Suppressor macrophage treated with lipopolysaccharide for 4 hours (primary cell): Measurements from ENCODE around the gene NR1I2.
A peak's percentile ranks its signal among the peaks of the same experiment; 100 is the strongest.

Experiments used
- DNase-seq: peaks from one replicate; pipeline ENCODE4 v3.0.0-alpha.2; 2020

The NR1I2 gene

DNA sequence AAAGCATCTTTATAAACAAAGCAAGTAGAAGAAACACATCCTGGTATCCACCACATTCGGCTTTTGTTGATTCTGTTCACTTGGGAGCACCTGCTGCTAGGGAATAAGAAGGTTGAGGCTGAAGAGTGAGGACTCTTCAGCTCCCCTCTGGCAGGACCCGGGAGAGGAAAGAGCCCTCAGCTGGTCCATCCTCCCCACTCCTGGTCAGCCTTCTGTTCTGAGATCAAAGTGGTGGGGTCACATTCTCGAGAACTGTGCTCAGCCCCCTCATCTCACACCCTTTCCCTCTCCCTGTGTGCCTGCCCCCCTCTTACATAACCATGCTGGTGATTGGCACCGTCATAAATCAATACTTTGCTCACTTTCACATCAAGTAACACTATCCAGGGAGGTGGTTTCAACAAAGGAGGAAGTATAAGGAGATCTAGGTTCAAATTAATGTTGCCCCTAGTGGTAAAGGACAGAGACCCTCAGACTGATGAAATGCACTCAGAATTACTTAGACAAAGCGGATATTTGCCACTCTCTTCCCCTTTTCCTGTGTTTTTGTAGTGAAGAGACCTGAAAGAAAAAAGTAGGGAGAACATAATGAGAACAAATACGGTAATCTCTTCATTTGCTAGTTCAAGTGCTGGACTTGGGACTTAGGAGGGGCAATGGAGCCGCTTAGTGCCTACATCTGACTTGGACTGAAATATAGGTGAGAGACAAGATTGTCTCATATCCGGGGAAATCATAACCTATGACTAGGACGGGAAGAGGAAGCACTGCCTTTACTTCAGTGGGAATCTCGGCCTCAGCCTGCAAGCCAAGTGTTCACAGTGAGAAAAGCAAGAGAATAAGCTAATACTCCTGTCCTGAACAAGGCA, at the start of gene NR1I2:
NR1I2 (plus strand) TSS at position 772 of the 869 bp plus-strand sequence.
- DNase-seq, result no peak

GRCh38 chr3:119733812-119734211, 48.1 kb upstream of the NR1I2 start:
- DNase-seq, result no peak

DNA sequence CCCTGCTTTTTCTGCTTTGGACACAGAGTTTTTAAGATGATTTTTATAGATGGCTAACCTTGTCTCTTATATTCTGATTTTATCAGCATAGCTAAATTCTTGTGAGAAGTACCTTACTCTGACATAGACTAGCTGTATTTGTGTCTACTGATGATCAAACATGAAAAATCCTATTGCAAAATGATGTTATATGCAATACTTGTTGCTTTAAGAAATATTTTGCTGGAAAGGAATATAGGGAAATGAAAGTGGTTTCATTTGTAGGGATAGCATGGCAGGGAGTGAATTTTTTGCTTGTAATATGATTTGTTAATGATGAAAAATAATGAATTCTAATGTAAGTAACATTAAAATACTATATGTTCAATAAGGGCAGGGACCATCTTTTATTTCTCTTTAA, 43.2 kb upstream of the NR1I2 start:
- DNase-seq, result peak; percentile 72

GRCh38 chr3:119741657-119742590, 40.0 kb upstream of the NR1I2 start:
- DNase-seq, result peak; percentile 66

GRCh38 chr3:119743921-119744320, 38.0 kb upstream of the NR1I2 start:
- DNase-seq, result no peak

- DNase-seq, result no peak
Observed at GRCh38 chr3:119745942-119746341, 36.0 kb upstream of the NR1I2 start.

GRCh38 chr3:119746423-119746822, 35.5 kb upstream of the NR1I2 start:
- DNase-seq, result no peak

- no peak for DNase-seq
Observed at GRCh38 chr3:119747357-119747756, 34.5 kb upstream of the NR1I2 start.

DNA sequence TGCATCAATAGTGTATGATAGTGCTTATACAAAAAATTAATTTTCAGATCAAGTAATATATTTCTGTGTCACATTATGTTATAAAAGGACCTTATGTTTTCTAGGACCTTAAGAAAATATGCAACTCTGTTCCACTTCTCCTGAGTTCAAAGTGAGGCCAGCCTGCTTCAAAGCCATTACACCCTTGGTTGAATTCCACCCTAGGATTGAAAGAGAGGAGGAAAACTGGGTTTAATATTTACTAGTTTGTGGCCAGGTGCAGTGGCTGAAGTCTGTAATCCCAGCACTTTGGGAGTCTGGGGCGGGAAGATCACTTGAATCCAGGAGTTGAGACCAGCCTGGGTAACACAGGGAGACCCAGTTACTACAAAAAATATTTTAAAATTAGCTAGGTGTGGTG, 32.9 kb upstream of the NR1I2 start:
- DNase-seq, result no peak

DNA sequence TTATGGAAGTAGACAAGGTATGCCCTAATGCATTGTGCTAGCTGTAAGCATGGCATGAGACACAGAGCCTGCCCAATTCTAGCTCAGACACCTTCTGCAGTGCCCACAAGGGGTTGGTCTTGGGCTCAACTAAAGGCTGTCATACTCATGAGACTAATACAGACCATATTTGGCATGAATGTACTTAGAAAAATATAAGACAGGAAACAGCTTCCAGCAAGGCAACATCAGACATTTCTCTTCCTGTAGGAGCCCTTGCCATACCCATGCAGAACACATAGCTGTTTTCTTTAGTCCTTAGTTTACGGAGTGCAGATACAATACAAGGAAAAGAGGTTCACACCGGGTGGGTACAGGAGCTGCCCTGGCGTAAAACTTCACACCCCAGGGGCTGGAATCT, 30.5 kb upstream of the NR1I2 start:
- no peak for DNase-seq

- no peak for DNase-seq
Observed at GRCh38 chr3:119759962-119760361, 21.9 kb upstream of the NR1I2 start.

DNA sequence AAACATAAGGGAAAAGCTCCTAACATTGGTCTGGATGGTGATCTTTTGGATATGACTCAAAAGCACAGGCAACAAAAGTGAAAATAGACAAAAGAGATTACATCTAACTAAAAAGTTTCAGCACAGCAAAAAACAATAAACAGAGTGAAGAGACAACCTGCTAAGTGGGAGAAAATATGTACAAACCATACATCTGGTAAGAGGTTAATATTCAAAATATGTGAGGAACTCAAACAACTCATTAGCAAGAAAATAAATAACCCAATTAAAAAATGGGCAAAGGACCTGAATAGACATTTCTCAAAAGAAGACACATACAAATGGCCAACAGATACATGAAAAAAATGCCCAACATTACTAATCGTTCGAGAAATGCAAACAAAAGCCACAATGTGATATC, 19.0 kb upstream of the NR1I2 start:
- no peak for DNase-seq

GRCh38 chr3:119763466-119763865, 18.4 kb upstream of the NR1I2 start:
- DNase-seq, result no peak

DNA sequence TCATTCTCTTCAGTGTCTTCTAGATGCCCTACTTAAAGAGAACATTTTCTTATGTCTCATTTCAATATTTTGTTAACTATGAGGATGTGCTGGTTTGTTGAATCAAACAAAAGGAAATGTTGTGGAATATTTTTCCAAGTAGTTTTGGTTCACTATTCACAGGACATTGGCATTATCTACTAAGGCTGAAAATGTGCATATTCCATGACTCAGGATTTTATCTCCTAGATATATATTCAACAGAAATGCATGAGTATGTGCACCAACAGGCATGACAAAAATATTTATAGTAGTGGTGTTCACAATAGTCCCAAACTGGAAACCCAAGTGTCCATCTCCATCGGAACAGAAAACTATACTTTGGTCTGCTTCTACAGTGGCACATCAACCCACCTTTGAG, 16.7 kb upstream of the NR1I2 start:
- DNase-seq, result no peak

DNA sequence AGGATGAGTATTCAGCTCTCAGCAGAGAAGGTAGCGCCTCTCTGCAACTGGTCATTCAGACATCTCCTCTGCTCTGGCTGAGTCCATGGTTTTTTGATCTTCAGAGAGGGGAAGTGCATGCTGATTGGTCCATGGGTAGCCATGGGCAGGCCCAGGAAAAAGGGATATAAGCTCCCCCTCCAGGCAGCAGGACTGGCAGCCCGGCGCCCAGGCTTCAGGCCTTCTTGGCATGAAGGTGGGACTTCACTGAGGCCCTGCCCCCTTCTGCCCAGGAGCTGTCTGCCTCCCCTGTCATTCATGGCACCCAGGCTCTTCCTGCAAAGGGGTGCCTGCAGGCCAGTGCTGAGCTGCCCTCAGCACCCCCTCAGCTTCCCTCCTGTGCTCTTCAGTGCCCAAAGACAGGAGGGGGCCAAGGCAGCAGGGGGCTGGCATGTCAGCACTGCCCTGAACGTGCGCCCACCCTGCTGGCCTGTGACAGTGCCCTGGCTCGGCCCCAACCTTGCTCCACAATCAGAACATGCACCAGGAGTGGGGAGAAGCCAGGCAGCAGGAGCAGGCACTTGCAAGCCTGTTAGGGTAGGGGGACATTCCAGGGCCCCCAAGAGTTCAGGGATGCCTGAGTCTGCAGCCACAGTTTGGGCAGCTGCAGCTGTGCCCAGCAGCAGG, 13.8 kb upstream of the NR1I2 start:
- DNase-seq, result no peak

DNA sequence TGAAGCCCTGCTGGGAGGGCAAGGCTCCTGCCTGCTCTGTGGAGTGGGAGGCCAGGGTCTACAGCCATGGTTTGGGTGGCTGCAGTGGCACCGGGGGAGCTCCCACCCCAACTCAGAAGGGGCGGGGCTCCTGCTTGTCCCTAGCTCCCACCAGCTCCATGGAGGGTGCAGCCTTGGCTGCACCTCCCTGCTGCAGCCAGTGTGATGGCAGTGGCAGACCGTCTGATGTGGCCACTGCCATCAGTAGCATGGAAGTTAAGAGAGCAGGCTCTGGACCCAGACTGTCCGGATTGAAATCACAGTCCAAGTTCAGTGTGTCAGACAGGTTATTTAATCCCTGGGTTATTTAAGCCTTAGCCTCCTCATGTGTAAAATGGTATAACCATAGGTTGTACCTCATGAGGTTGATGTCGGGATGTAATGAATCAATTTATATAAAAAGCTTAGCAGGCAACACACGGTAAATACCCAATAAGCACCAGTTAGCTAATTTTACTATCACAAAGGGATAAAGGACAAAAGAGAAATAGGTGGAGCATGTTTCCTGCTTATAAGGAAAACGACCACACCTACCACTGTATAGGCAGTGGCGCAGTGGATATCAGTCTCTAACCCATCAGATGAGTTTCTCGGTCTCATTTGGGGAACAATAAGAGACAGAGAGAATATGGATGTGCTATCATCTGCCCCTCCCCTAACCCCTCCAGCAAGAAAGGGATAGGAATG, 13.1 kb upstream of the NR1I2 start:
- DNase-seq, result no peak

DNA sequence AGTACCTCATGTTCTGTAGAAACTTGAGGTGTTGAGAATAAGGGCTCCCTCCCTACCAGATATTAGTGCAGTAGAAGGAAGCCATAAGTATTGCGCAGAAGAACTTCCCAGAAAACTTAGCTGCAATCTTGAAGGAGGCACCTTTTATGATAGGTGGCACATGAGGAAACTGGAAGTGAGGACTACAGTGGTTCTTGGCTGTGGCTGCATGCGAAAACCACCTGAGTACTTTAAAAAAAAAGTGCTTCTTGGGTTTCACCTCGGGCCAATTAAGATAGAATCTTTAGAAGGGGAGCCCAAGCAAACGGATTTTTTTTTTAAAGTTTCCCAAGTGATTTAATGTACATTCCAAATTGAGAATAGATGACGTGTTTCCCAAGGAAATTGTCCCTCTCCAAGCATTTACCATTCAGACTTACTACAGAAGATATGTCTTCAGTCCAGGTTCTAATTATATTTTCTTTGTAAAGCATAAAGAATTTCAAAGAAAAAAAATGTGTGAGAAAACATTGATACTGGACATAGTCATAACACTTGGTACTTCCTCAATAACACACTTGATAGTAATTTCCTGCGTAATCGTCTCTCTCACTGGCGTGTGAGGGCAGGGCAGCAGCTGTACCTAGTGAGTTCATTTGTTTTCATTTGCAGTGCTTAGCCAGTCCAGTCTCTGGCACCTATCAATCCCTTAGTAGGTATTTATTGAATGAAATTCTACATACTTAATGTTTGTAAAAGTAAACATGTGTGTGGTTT, 12.3 kb upstream of the NR1I2 start:
- DNase-seq, result peak; percentile 28

GRCh38 chr3:119774444-119774843, 7.5 kb upstream of the NR1I2 start:
- DNase-seq, result peak; percentile 48

DNA sequence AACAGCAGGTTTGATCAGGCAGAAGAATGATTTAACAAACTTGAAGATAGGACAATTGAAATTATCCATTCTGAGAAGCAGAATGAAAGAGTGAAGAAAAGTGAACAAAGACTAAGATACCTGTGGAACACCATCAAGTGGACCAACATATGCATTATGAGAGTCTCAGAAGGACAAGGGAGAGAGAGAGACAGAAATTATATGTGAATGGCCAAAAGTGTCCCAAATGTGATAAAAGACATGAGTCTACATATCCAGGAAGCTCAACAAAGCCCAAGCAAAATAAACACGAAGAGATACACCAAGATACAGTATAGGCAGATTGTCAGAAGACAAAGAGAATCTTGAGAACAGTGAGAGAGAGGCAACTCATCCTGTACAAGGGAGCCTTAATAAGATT, 5.6 kb upstream of the NR1I2 start:
- DNase-seq, result no peak

DNA sequence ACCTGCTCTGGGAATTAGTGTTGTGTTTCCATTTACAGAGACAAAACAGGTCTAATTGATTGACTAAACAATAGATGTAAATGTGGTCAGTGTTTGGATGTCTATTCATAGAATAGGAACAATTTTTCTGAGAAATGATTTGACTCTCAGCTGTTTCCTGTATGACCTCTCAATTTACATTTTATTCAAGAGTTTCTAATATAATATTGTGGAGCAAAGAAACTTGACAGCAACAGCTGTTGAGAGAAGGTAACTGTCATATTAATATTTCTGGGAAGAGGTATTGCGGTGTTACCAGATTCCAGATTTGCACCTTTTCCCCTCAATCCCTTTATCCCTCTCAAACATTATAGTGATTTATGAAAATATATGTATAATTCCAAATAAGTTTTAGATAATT, 3.7 kb upstream of the NR1I2 start:
- DNase-seq, result no peak

DNA sequence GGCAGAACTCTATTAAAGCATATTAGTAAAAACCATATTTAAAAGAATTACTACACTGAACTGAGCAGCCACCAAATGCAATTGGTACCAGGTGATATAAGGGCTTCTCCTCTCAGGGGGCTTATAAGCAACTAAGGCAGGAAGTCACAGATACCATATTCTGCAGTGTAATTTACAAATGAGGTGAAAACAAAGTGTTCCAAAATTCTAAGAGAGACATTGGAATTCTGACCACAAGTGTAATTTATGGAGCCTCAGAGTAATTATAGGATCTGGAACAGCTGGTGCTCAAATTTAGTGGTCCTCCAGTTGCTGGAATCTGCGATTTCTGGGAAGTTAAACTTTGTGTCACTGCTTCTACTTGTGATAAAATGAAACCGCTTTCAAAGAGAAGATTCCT, 3.1 kb upstream of the NR1I2 start:
- no peak for DNase-seq
